ENCODE data around the gene TSHZ2. TPM values are rescaled to one million over a fixed set of nuclear protein-coding genes. Genes with fewer than 3 reads are reported as not detected.

TSHZ2 gene
- total RNA-seq, 1 donor from 2014 or later: 30.4 TPM

DNA sequence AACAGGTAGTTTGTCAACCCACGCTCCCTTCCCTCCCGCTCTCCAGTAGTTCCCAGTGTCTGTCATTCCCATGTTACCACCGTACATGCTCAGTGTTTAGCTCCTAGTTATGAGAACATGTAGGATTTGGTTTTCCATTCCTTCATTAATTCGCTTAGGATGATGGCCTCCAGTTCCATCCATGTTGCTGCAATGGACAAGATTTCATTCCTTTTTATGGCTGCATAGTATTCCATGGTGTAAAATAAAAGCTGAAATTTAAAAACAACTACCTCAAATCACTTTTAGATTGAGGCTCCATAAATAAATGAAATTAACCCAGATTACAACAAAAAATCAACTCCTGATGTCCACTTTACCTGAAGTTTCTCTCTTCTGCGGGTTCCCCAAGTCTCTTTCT is 430.9 kb downstream of the TSHZ2 start:
- Histone ChIP-seq H3K27ac (no peak overlapping the region), H3K27me3 (no peaks in the 10 kb centered on the region), H3K36me3 (no peaks in the 10 kb centered on the region), H3K4me1 (no peaks in the 10 kb centered on the region), H3K9me3 (no peaks in the 10 kb centered on the region), H3K4me3 (no peak overlapping the region)
- DNase-seq (ENCODE audit: extremely low spot score in 2 of 2): no peak
- TF ChIP-seq, protein P1, sequence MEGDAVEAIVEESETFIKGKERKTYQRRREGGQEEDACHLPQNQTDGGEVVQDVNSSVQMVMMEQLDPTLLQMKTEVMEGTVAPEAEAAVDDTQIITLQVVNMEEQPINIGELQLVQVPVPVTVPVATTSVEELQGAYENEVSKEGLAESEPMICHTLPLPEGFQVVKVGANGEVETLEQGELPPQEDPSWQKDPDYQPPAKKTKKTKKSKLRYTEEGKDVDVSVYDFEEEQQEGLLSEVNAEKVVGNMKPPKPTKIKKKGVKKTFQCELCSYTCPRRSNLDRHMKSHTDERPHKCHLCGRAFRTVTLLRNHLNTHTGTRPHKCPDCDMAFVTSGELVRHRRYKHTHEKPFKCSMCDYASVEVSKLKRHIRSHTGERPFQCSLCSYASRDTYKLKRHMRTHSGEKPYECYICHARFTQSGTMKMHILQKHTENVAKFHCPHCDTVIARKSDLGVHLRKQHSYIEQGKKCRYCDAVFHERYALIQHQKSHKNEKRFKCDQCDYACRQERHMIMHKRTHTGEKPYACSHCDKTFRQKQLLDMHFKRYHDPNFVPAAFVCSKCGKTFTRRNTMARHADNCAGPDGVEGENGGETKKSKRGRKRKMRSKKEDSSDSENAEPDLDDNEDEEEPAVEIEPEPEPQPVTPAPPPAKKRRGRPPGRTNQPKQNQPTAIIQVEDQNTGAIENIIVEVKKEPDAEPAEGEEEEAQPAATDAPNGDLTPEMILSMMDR (IDR thresholded peaks at IDR 0.05): no peak
- TF ChIP-seq POLR2A (IDR thresholded peaks at IDR 0.05) (no peak), POLR2AphosphoS5 (IDR thresholded peaks at IDR 0.05; ENCODE audit: insufficient read depth in 1 of 2, low read depth in 1 of 2) (no peak)
- intact Hi-C loops (cut with DNase I): no loop called here

DNA sequence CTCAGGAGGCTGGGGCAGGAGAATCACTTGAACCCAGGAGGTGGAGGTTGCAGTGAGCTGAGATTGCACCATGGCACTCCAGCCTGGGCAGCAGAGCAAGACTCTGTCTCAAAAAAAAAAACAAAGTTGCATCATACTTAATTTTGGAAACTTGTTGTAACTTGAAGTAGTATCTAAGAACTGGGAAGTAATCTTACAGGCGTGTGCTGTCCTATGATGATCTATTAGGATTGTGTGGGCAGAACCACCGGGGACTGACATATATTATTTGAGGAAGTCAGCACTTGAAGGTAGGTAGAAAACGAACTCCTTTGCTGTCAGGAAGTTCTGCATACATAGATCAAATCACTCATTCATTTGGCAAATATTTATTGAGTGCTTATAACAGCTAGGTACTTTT is 433.0 kb downstream of the TSHZ2 start:
- Histone ChIP-seq H3K36me3 (no peaks in the 10 kb centered on the region), H3K27me3 (no peaks in the 10 kb centered on the region), H3K4me1 (no peaks in the 10 kb centered on the region), H3K4me3 (no peak overlapping the region), H3K9me3 (no peaks in the 10 kb centered on the region), H3K27ac (no peak overlapping the region)
- intact Hi-C loops (cut with DNase I): no loop called here
- DNase-seq (ENCODE audit: extremely low spot score in 2 of 2): no peak
- TF ChIP-seq POLR2A (IDR thresholded peaks at IDR 0.05) (no peak), POLR2AphosphoS5 (IDR thresholded peaks at IDR 0.05; ENCODE audit: insufficient read depth in 1 of 2, low read depth in 1 of 2) (no peak)
- TF ChIP-seq, protein P1 (IDR thresholded peaks at IDR 0.05): no peak

- H3K4me1 ChIP-seq: no peaks in the 10 kb centered on the region
- no peaks in the 10 kb centered on the region for H3K9me3 ChIP-seq
- no peak overlapping the region for H3K27ac ChIP-seq
- TF ChIP-seq, protein P1 (IDR thresholded peaks at IDR 0.05): no peak
- H3K27me3 ChIP-seq: no peaks in the 10 kb centered on the region
- H3K36me3 ChIP-seq: no peaks in the 10 kb centered on the region
- intact Hi-C loops (cut with DNase I): no loop called here
- no peak for DNase-seq (ENCODE audit: extremely low spot score in 2 of 2)
- no peak overlapping the region for H3K4me3 ChIP-seq
Observed at GRCh38 chr20:53406580-53406979, 434.4 kb downstream of the TSHZ2 start.

DNA sequence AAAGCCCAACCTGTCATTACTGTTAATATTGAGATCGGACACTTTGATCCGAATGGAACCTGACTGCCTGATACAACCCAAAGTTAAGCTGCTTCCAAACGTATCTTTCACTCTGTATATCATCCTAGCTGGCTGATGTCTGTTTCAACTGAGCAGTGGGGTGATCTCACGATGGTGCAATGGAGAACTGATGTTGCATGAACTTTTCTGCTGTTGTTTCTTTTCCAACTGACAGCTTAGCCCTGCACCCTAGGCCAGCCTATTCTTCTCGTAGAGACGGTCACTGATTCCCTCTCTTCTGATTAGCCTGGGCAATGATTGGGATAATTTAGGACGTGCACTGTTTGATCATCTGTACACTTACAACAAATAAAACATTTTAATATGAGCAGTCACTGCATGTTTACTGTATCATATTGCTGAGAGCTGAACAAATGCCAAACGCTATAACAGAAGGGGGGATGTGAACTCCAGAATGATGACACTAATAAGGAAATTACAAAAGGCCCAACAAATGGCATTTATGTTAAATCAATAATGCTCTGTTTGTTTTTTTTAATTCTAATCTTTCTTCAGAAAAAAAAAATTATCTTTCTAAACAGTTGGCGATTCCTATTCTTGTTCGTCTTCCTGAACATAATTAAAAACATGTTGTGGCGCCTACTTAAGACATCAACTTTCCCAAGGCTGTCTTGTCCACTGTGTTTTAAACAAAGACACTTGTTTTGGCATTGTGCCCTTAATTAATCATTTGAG is 436.7 kb downstream of the TSHZ2 start:
- no peak overlapping the region for H3K4me3 ChIP-seq
- intact Hi-C loops (cut with DNase I): no loop called here
- TF ChIP-seq POLR2A (IDR thresholded peaks at IDR 0.05) (no peak), POLR2AphosphoS5 (IDR thresholded peaks at IDR 0.05; ENCODE audit: insufficient read depth in 1 of 2, low read depth in 1 of 2) (no peak)
- TF ChIP-seq, protein P1 (IDR thresholded peaks at IDR 0.05): no peak
- no peaks in the 10 kb centered on the region for H3K27me3 ChIP-seq
- H3K27ac ChIP-seq: no peak overlapping the region
- no peaks in the 10 kb centered on the region for H3K4me1 ChIP-seq
- H3K36me3 ChIP-seq: no peaks in the 10 kb centered on the region
- no peaks in the 10 kb centered on the region for H3K9me3 ChIP-seq
- no peak for DNase-seq (ENCODE audit: extremely low spot score in 2 of 2)

DNA sequence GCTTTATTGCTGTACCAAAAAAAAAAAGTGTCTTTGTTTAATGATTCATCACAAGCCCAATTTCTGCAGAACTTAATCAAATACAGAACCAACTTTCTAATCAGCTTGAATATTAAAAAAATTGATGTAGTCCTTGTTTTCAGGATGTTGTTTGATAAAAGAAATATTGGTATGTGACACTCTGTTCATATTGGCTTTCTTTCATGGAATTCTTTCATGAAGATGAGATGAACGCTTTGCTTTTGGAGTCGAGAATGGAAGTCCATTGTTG is 437.2 kb downstream of the TSHZ2 start:
- no peak overlapping the region for H3K4me3 ChIP-seq
- no peaks in the 10 kb centered on the region for H3K9me3 ChIP-seq
- no peak overlapping the region for H3K27ac ChIP-seq
- no peaks in the 10 kb centered on the region for H3K27me3 ChIP-seq
- DNase-seq (ENCODE audit: extremely low spot score in 2 of 2): no peak
- H3K4me1 ChIP-seq: no peaks in the 10 kb centered on the region
- H3K36me3 ChIP-seq: no peaks in the 10 kb centered on the region
- intact Hi-C loops (cut with DNase I): no loop called here
- no peak for TF ChIP-seq POLR2A (IDR thresholded peaks at IDR 0.05)
- TF ChIP-seq POLR2AphosphoS5 (IDR thresholded peaks at IDR 0.05; ENCODE audit: insufficient read depth in 1 of 2, low read depth in 1 of 2): no peak
- TF ChIP-seq, protein P1 (IDR thresholded peaks at IDR 0.05): no peak

Measured in vagina (tissue), 2 donors.